ENCODE data around the gene AS3MT. TPM values are rescaled to one million over a fixed set of nuclear protein-coding genes. Genes with fewer than 3 reads are reported as not detected.

AS3MT gene
- total RNA-seq, 2 donors from 2014 or later: 10.2 to 20.9 TPM

- H3K9me3 ChIP-seq (ENCODE audit: control insufficient read depth, low read length): no peaks in the 10 kb centered on the region
- peaks cover 7% of the 10 kb centered on the region for H3K36me3 ChIP-seq (ENCODE audit: control insufficient read depth, insufficient read depth, low read length)
- no peak overlapping the region for H3K9ac ChIP-seq (ENCODE audit: extremely low read depth, low read length, poor library complexity, severe bottlenecking)
- 100% methylated on average over 3 of the region's 3 CpGs; no CpG with 5 or more reads in 1 of the 2 experiments for WGBS, 2 experiments (ENCODE audit: insufficient coverage in 1 of 2, insufficient read length in 1 of 2)
- TF ChIP-seq CTCF (conservative IDR thresholded peaks at IDR 0.05): no peak
- Mint-ChIP-seq H3K4me1 (peaks cover 11% of the 10 kb centered on the region), H3K27me3 (ENCODE audit: insufficient read depth) (no peaks in the 10 kb centered on the region), H3K36me3 (ENCODE audit: low read depth) (peaks cover 8% of the 10 kb centered on the region), H3K27ac (no peak overlapping the region), H3K9me3 (no peaks in the 10 kb centered on the region), H3K4me3 (no peak overlapping the region)
- no peaks in the 10 kb centered on the region for H3K27me3 ChIP-seq (ENCODE audit: control insufficient read depth, insufficient read depth, low read length, poor library complexity, severe bottlenecking)
- no peak overlapping the region for H3K27ac ChIP-seq (ENCODE audit: low read depth, low read length)
- no peak overlapping the region for H3K4me3 ChIP-seq (ENCODE audit: low read length)
- H3K4me1 ChIP-seq (ENCODE audit: control insufficient read depth, insufficient read depth, low read length): no peaks in the 10 kb centered on the region
- DNase-seq: no peak
Measured at GRCh38 chr10:102865620-102866019, 3.6 kb upstream of the AS3MT start.

- no peak overlapping the region for H3K27ac ChIP-seq (ENCODE audit: low read depth, low read length)
- peak overlapping the region; percentile 83 for H3K4me3 ChIP-seq (ENCODE audit: low read length)
- H3K36me3 ChIP-seq (ENCODE audit: control insufficient read depth, insufficient read depth, low read length): no peaks in the 10 kb centered on the region
- no peak for DNase-seq
- H3K27me3 ChIP-seq (ENCODE audit: control insufficient read depth, insufficient read depth, low read length, poor library complexity, severe bottlenecking): no peaks in the 10 kb centered on the region
- Mint-ChIP-seq H3K4me1 (peaks cover 11% of the 10 kb centered on the region), H3K36me3 (ENCODE audit: low read depth) (peaks cover 2% of the 10 kb centered on the region), H3K9me3 (no peaks in the 10 kb centered on the region), H3K27ac (peak overlapping the region; percentile 64), H3K27me3 (ENCODE audit: insufficient read depth) (peaks cover 2% of the 10 kb centered on the region), H3K4me3 (peak overlapping the region; percentile 79)
- no peaks in the 10 kb centered on the region for H3K4me1 ChIP-seq (ENCODE audit: control insufficient read depth, insufficient read depth, low read length)
- WGBS, 2 experiments (ENCODE audit: insufficient coverage in 1 of 2, insufficient read length in 1 of 2): 11 to 16% methylated on average over 4 to 5 of the region's 5 CpGs
- peak overlapping the region; percentile 12 for H3K9ac ChIP-seq (ENCODE audit: extremely low read depth, low read length, poor library complexity, severe bottlenecking)
- no peaks in the 10 kb centered on the region for H3K9me3 ChIP-seq (ENCODE audit: control insufficient read depth, low read length)
- TF ChIP-seq CTCF (conservative IDR thresholded peaks at IDR 0.05): no peak
Measured at GRCh38 chr10:102868911-102869257, 386 bp upstream of the AS3MT start.

- H3K27me3 Mint-ChIP-seq (ENCODE audit: insufficient read depth): peaks cover 2% of the 10 kb centered on the region
- peak overlapping the region; percentile 96 for H3K27ac Mint-ChIP-seq
- peaks cover 11% of the 10 kb centered on the region for H3K4me1 Mint-ChIP-seq
- no peaks in the 10 kb centered on the region for H3K4me1 ChIP-seq (ENCODE audit: control insufficient read depth, insufficient read depth, low read length)
- no peaks in the 10 kb centered on the region for H3K36me3 ChIP-seq (ENCODE audit: control insufficient read depth, insufficient read depth, low read length)
- peaks cover 5% of the 10 kb centered on the region for H3K36me3 Mint-ChIP-seq (ENCODE audit: low read depth)
- H3K9ac ChIP-seq (ENCODE audit: extremely low read depth, low read length, poor library complexity, severe bottlenecking): no peak overlapping the region
- H3K27me3 ChIP-seq (ENCODE audit: control insufficient read depth, insufficient read depth, low read length, poor library complexity, severe bottlenecking): no peaks in the 10 kb centered on the region
- H3K27ac ChIP-seq (ENCODE audit: low read depth, low read length): no peak overlapping the region
- H3K4me3 ChIP-seq (ENCODE audit: low read length): peak overlapping the region; percentile 83
- H3K4me3 Mint-ChIP-seq: peak overlapping the region; percentile 79
- 90 to 92% methylated on average over 9 to 10 of the region's 10 CpGs for WGBS, 2 experiments (ENCODE audit: insufficient coverage in 1 of 2, insufficient read length in 1 of 2)
- TF ChIP-seq CTCF (conservative IDR thresholded peaks at IDR 0.05): no peak
- no peak for DNase-seq
- no peaks in the 10 kb centered on the region for H3K9me3 Mint-ChIP-seq
- H3K9me3 ChIP-seq (ENCODE audit: control insufficient read depth, low read length): no peaks in the 10 kb centered on the region
Measured at GRCh38 chr10:102870221-102870620, 951 bp downstream of the AS3MT start.

All from endodermal cell (in vitro differentiated cells).